GM18868 (cell line): Measurements from ENCODE around the gene ADK.
A peak's percentile ranks its signal among the peaks of the same experiment; 100 is the strongest.
"Not testable (repeated sequence)": the region's sequence is repeated elsewhere in the genome, so short reads cannot be mapped to it uniquely, and the experiment has no call there.

Source experiments
- ATAC-seq: cut with Tn5 transposase; IDR thresholded peaks from one replicate; pipeline ENCODE4 v1.9.1; 2021; ENCODE audit warnings: mild to moderate bottlenecking, moderate library complexity; ENCODE audit not compliant: unreplicated experiment

The ADK gene

GRCh38 chr10:74140553-74140952 is 10.5 kb upstream of the ADK start:
- ATAC-seq = no peak

- no peak for ATAC-seq
These were observed 5.9 kb upstream of the ADK start for GRCh38 chr10:74145133-74145532.

- ATAC-seq = not testable (repeated sequence)
These were observed 4.0 kb upstream of the ADK start for GRCh38 chr10:74146980-74147379.

- peak; percentile 31 for ATAC-seq
These were observed 624 bp upstream of the ADK start, which contains the start of gene AP3M1 for GRCh38 chr10:74150204-74150989. AP3M1 (minus strand) TSS chr10:74150828; CDS start chr10:74138379, 12,449 bp downstream.

GRCh38 chr10:74151879-74152722 is 1.1 kb downstream of the ADK start:
- no peak for ATAC-seq

- ATAC-seq = no peak
These were observed 2.1 kb downstream of the ADK start for GRCh38 chr10:74153123-74153522.

- ATAC-seq = no peak
These were observed 2.7 kb downstream of the ADK start for GRCh38 chr10:74153676-74154075.

GRCh38 chr10:74156919-74157289 is 5.9 kb downstream of the ADK start:
- no peak for ATAC-seq

GRCh38 chr10:74160013-74160412 is 9.0 kb downstream of the ADK start:
- no peak for ATAC-seq

GRCh38 chr10:74163319-74164068 is 12.5 kb downstream of the ADK start:
- no peak for ATAC-seq

GRCh38 chr10:74164716-74165529 is 13.9 kb downstream of the ADK start:
- ATAC-seq = no peak

- ATAC-seq = no peak
These were observed 14.5 kb downstream of the ADK start for GRCh38 chr10:74165530-74165901.

- ATAC-seq = no peak
These were observed 16.4 kb downstream of the ADK start for GRCh38 chr10:74167443-74167842.

GRCh38 chr10:74171625-74172024 is 20.6 kb downstream of the ADK start:
- ATAC-seq = no peak

GRCh38 chr10:74174521-74174920 is 23.5 kb downstream of the ADK start:
- no peak for ATAC-seq

- no peak for ATAC-seq
These were observed 24.7 kb downstream of the ADK start for GRCh38 chr10:74175510-74176379.

GRCh38 chr10:74176380-74177139 is 25.5 kb downstream of the ADK start:
- peak; percentile 93 for ATAC-seq

GRCh38 chr10:74177140-74177677 is 26.2 kb downstream of the ADK start:
- ATAC-seq = no peak
